ENCODE results near the gene TICRR. TPM values are rescaled to one million over a fixed set of nuclear protein-coding genes. Genes with fewer than 3 reads are reported as not detected.

Gene TICRR
- total and polyA plus RNA-seq, 2 of the 8 experiments (the other 6 are each of a cell fraction or from before 2014, with no cell fraction given), result 13.1 to 34.8 TPM

DNA sequence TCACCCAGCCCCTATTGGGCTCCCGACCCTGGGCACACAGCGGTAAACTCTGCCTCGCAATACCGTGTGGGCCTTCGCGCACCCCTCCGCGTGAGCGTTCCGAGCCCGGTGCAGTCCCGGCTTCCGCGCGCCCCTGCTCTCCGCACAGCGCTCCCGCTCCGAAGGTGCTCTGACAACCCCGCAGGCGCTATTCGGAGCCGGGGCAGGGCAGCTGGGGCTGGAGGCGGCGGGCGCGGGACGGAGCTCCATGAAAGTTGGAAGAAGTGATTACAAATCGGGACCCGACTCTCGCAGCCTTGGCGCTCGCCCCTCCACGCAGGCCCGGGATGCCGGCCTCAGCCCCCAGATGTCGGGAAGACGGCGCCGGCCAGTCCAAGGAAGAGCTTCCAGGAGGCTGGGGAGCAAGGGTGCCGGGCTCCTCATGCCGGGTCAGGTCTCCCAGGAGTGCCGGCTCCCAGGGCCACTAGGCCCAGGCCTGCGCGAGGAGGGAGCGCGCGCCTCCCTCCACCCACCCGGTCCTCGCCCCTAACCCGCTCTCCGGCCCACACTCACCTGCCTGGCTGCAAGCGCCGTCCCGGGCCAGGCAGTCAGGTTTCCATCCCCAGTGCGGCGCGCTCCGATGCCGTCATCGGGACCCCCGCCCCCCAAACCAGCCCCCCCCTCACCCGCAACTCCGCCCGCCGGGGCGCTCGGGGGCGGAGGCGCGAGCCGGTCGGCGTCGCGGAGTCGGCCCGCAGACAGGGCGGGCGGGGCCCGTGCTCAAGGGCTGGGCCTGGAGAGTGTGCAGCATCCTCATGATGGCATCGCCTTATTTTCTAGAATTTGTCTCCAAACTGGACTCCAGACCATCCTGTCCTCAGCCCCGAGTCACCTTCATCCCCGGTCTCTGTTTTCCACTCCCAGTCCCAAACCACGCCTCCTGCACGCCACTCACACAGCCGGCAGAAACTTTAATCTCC, 79.9 kb downstream of the TICRR start, which contains the start of gene KIF7 (continued):
- TF ChIP-seq POLR2AphosphoS5 (IDR thresholded peaks at IDR 0.05; ENCODE audit: low read depth, low read length) (peak; percentile 89), TAF7 (optimal IDR thresholded peaks at IDR 0.05; ENCODE audit: borderline replicate concordance, low read depth, low read length) (no peak), FOSL1 (IDR thresholded peaks at IDR 0.05; ENCODE audit: insufficient read depth, low read depth, low read length) (no peak), TCF12 (IDR thresholded peaks at IDR 0.05; ENCODE audit: low read depth, low read length) (no peak), KDM1A (IDR thresholded peaks at IDR 0.05; ENCODE audit: borderline replicate concordance, low read length) (no peak), CTBP2 (IDR thresholded peaks at IDR 0.05; ENCODE audit: borderline replicate concordance, insufficient read depth, insufficient read length, low read length) (no peak), SAP30 (IDR thresholded peaks at IDR 0.05; ENCODE audit: insufficient read depth, insufficient replicate concordance, low read length) (no peak), SUZ12 (IDR thresholded peaks at IDR 0.05; ENCODE audit: low read length) (no peak), SP1 (IDR thresholded peaks at IDR 0.05; ENCODE audit: low read depth, low read length) (no peak), SP4 (IDR thresholded peaks at IDR 0.05; ENCODE audit: low read length) (no peak), POU5F1 (IDR thresholded peaks at IDR 0.05; ENCODE audit: low read depth, low read length) (no peak), BRCA1 (IDR thresholded peaks at IDR 0.05; ENCODE audit: low read depth, low read length) (no peak), JUND (IDR thresholded peaks at IDR 0.05; ENCODE audit: low read length) (no peak), TBP (IDR thresholded peaks at IDR 0.05; ENCODE audit: low read depth, low read length) (peak; percentile 58), EZH2 (IDR thresholded peaks at IDR 0.05; ENCODE audit: low read depth, low read length, severe bottlenecking) (no peak), SIN3A (conservative IDR thresholded peaks at IDR 0.05 in 1 of 2, IDR thresholded peaks at IDR 0.05 in 1 of 2; ENCODE audit: low read depth in 1 of 2, low read length in 2 of 2) (peak; percentile 41 to 70; a peak in 2 of 4 replicates), KDM5A (IDR thresholded peaks at IDR 0.05; ENCODE audit: low read length) (peak; percentile 60), GABPA (IDR thresholded peaks at IDR 0.05; ENCODE audit: borderline replicate concordance, insufficient read depth, low read length) (peak; percentile 43; the same call in 1 of the 2 replicates)
- TF ChIP-seq, protein P1, sequence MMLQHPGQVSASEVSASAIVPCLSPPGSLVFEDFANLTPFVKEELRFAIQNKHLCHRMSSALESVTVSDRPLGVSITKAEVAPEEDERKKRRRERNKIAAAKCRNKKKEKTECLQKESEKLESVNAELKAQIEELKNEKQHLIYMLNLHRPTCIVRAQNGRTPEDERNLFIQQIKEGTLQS (IDR thresholded peaks at IDR 0.05; ENCODE audit: insufficient read depth, low read depth, low read length), result no peak
- TF ChIP-seq, protein P2, sequence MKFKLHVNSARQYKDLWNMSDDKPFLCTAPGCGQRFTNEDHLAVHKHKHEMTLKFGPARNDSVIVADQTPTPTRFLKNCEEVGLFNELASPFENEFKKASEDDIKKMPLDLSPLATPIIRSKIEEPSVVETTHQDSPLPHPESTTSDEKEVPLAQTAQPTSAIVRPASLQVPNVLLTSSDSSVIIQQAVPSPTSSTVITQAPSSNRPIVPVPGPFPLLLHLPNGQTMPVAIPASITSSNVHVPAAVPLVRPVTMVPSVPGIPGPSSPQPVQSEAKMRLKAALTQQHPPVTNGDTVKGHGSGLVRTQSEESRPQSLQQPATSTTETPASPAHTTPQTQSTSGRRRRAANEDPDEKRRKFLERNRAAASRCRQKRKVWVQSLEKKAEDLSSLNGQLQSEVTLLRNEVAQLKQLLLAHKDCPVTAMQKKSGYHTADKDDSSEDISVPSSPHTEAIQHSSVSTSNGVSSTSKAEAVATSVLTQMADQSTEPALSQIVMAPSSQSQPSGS (IDR thresholded peaks at IDR 0.05; ENCODE audit: low read length), result no peak
